HUES6 (cell line): ENCODE results near the gene GPHN.
"Not testable (repeated sequence)": the region's sequence is repeated elsewhere in the genome, so short reads cannot be mapped to it uniquely, and the experiment has no call there.

Experiments
- H3K27ac ChIP-seq: 2 replicates; pipeline ENCODE4 v1.7.0; 2013; ENCODE audit warnings: low read depth, mild to moderate bottlenecking, low read length, inconsistent platforms
- H3K27me3 ChIP-seq: 2 replicates; pipeline ENCODE4 v1.6.1; 2013; ENCODE audit warnings: low read length; ENCODE audit not compliant: control insufficient read depth, insufficient read depth
- H3K36me3 ChIP-seq: 2 replicates; pipeline ENCODE4 v1.6.1; 2013; ENCODE audit warnings: low read length; ENCODE audit not compliant: control insufficient read depth, insufficient read depth
- H3K4me1 ChIP-seq: 2 replicates; pipeline ENCODE4 v1.6.1; 2013; ENCODE audit warnings: low read length; ENCODE audit not compliant: control insufficient read depth, insufficient read depth
- H3K4me3 ChIP-seq: 2 replicates; pipeline ENCODE4 v1.5.1; 2013; ENCODE audit warnings: low read depth, low read length
- H3K9ac ChIP-seq: one replicate; pipeline ENCODE4 v1.6.1; 2013; ENCODE audit warnings: mild to moderate bottlenecking, low read length
- H3K9me3 ChIP-seq: 2 replicates; pipeline ENCODE4 v1.6.1; 2013; ENCODE audit warnings: low read depth, low read length; ENCODE audit not compliant: control insufficient read depth, insufficient read depth

GPHN gene

DNA sequence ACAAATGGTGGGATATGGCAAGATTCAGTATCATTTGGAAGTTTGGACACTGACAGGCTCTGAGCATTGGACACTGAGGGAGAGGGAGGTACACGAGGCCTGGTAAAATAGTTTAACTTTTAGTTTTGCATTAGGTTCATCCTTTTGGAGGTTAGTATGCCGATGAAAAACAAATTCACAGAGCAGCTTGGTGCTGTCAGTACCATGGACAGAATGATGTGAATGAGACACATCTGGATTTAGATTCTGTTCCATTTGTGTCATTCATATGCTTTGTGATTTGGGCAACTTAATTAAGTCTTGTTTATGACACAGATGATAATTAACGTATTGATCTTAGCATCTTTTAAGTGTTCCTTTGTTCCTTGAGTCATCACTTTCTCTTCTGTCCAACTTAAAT lies 33.7 kb downstream of the GPHN start:
- Histone ChIP-seq H3K9me3 (peaks cover 8% of the 10 kb centered on the region), H3K27me3 (no peaks in the 10 kb centered on the region), H3K4me3 (no peak overlapping the region), H3K4me1 (no peaks in the 10 kb centered on the region), H3K36me3 (no peaks in the 10 kb centered on the region), H3K9ac (no peak overlapping the region), H3K27ac (no peak overlapping the region)

DNA sequence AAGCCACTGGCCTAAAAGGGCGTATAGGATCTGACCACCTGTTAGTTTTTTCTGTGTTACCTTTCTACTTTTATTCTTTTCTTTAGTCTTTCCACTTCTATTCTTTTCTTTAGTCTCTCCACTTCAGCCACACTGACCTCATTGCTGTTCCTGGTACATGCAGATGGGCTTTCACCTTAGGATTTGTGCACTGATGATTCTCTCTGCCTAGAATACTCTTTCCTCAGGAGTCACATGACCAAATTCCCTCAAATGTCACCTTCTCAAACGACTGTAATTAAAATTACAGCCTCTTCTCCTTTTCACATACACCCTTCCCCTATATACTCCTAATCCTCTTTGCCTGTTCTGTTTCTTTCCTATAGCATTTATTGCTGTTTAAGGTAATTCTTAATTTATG lies 36.0 kb downstream of the GPHN start:
- Histone ChIP-seq H3K9ac (no peak overlapping the region), H3K4me3 (no peak overlapping the region), H3K36me3 (no peaks in the 10 kb centered on the region), H3K4me1 (no peaks in the 10 kb centered on the region), H3K9me3 (peaks cover 17% of the 10 kb centered on the region), H3K27ac (no peak overlapping the region), H3K27me3 (no peaks in the 10 kb centered on the region)

DNA sequence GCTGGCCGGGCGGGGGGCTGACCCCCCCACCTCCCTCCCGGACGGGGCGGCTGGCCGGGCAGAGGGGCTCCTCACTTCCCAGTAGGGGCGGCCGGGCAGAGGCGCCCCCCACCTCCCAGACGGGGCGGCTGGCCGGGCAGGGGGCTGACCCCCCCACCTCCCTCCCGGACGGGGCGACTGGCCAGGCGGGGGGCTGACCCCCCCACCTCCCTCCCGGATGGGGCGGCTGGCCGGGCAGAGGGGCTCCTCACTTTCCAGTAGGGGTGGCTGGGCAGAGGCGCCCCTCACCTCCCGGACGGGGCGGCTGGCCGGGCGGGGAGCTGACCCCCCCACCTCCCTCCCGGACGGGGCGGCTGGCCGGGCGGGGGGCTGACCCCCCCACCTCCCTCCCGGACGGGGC lies 37.2 kb downstream of the GPHN start:
- H3K4me3 ChIP-seq, H3K36me3 ChIP-seq, H3K9ac ChIP-seq, H3K4me1 ChIP-seq, H3K27me3 ChIP-seq, H3K27ac ChIP-seq: not testable (repeated sequence)
- H3K9me3 ChIP-seq: peaks cover 17% of the 10 kb centered on the region

DNA sequence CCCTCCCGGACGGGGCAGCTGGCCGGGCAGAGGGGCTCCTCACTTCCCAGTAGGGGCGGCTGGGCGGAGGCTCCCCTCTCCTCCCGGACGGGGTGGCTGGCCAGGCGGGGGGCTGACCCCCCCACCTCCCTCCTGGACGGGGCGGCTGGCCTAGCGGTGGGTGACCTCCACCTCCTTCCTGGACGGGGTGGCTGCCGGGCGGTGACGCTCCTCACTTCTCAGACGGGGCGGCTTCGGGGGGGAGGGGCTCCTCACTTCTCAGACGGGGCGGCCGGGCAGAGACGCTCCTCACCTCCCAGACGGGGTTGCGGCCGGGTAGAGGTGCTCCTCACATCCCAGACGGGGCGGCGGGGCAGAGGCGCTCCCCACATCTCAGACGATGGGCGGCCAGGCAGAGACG lies 37.8 kb downstream of the GPHN start:
- not testable (repeated sequence) for H3K4me1 ChIP-seq, H3K27me3 ChIP-seq, H3K36me3 ChIP-seq, H3K27ac ChIP-seq, H3K4me3 ChIP-seq, H3K9ac ChIP-seq
- H3K9me3 ChIP-seq: peaks cover 17% of the 10 kb centered on the region

DNA sequence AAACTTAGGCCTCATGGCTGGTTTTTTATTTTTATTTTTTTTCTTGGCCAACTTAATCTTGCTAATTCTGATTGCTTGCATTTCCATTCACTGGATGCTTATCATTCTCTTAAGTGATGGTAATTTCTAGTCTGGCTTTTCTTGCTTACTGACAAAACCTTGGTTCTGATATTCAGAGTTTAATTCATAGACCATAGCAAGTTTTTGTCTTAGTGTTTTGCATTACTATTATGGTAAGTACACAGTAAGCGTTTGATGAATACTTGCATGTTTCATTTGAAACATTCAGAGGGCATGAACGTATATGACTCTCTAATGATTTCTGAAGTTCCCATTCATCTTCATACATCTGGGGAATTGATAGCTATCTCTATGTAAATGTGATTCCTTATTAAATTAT lies 55.8 kb downstream of the GPHN start:
- H3K27ac ChIP-seq: no peak overlapping the region
- peaks cover 5% of the 10 kb centered on the region for H3K9me3 ChIP-seq
- H3K4me3 ChIP-seq: no peak overlapping the region
- H3K27me3 ChIP-seq: no peaks in the 10 kb centered on the region
- H3K4me1 ChIP-seq: no peaks in the 10 kb centered on the region; the same call in 1 of the 2 replicates
- H3K9ac ChIP-seq: no peak overlapping the region
- no peaks in the 10 kb centered on the region for H3K36me3 ChIP-seq

DNA sequence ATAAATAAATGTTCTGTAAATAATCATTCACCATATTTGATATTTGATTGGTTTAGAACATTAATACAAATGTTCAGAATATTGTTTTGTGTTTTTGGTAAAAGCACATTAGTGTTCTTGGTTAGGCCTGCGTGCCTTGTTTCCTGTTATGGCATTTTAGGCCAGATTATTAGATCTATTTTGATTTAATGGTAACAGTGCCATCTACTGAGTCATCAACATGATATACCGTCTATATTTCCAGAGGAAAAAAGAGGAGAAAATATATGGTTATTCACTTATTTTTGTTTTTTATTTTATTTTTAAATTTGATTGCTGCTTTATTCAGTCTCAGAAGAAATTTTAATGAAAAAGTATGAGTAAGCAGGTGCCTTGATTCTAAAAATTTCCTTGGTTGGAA lies 60.3 kb downstream of the GPHN start:
- Histone ChIP-seq H3K27ac (no peak overlapping the region), H3K9me3 (0 out of 2 replicates have a peak, but pooled peaks cover 9% of the 10 kb centered on the region), H3K36me3 (no peaks in the 10 kb centered on the region), H3K4me3 (no peak overlapping the region), H3K4me1 (no peaks in the 10 kb centered on the region; the same call in 1 of the 2 replicates), H3K9ac (no peak overlapping the region), H3K27me3 (no peaks in the 10 kb centered on the region)

DNA sequence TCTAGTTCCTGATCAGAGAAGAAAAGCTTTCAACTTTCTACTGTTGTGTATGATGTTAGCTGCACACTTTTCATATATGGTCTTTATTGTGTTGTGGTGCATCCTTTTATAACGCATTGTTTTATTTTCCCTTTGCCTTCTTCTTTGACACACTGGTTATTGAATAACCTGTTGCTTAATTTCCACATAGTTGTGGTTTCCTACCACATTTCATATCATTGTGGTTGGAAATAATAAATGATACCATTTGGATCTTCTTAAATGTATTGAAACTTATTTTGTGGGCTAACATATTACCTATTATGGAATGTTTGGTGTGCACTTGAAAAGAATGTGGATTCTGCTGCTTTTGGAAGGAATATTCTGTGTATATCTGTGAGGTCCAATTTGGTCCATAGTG lies 64.9 kb downstream of the GPHN start:
- Histone ChIP-seq H3K9me3 (peaks cover 37% of the 10 kb centered on the region), H3K4me3 (no peak overlapping the region), H3K27me3 (no peaks in the 10 kb centered on the region), H3K4me1 (no peaks in the 10 kb centered on the region), H3K9ac (no peak overlapping the region), H3K36me3 (no peaks in the 10 kb centered on the region), H3K27ac (no peak overlapping the region)

DNA sequence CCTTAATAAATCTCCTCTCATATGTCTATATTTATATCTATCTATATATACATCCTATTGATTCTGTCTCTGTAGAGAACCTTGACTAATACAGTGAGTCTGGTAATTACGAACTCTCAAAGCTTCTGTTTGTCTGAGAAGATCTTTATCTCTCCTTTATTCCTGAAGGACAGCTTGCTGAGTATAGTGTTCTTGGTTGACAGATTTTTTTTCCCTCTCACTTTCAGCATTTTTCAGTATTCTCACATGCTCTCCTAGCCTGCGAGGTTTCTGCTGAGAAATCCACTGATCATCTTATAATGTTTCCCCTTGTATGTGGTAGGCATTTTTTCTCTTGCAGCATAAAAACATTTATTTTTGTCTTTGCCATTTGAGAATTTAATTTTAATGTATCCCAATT lies 67.1 kb downstream of the GPHN start:
- H3K4me3 ChIP-seq: no peak overlapping the region
- no peaks in the 10 kb centered on the region for H3K4me1 ChIP-seq
- no peak overlapping the region for H3K9ac ChIP-seq
- H3K27me3 ChIP-seq: no peaks in the 10 kb centered on the region
- H3K27ac ChIP-seq: no peak overlapping the region
- H3K36me3 ChIP-seq: no peaks in the 10 kb centered on the region
- peaks cover 45% of the 10 kb centered on the region for H3K9me3 ChIP-seq

DNA sequence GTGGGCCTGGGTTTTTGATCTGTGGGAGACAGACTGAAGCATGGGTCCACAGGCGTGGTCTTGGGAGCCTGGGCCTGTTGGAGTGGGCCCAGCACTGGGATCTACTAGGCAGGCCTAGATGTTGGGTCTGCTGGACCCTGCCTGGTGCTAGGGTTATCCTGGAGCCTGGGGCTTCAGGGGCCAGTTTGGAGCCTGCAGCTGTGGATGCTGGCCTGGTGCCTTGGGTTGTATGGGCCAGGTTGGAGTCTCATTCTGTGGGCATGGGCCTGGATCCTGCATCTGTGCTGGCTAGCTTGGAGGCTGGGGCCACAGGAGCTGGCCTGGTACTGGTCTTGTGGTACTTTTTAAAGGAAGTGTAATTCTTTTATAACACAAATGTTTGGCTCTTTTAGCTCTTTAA lies 68.0 kb downstream of the GPHN start:
- Histone ChIP-seq H3K4me3 (no peak overlapping the region), H3K27ac (no peak overlapping the region), H3K9ac (no peak overlapping the region), H3K9me3 (peaks cover 47% of the 10 kb centered on the region), H3K4me1 (no peaks in the 10 kb centered on the region), H3K36me3 (no peaks in the 10 kb centered on the region), H3K27me3 (no peaks in the 10 kb centered on the region)

DNA sequence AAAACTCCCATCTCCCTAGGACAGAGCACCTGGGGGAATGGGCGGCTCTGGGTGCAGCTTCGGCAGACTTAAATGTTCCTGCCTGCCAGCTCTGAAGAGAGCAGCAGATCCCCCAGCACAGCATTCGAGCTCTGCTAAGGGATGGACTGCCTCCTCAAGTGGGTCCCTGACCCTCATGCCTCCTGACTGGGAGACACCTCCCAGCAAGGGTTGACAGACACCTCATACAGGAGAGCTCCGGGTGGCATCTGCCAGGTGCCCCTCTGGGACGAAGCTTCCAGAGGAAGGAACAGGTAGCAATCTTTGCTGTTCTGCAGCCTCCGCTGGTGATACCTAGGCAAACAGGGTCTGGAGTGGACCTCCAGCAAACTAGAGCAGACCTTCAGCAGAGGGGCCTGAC lies 79.8 kb downstream of the GPHN start:
- not testable (repeated sequence) for H3K27me3 ChIP-seq, H3K36me3 ChIP-seq, H3K4me3 ChIP-seq, H3K9me3 ChIP-seq, H3K4me1 ChIP-seq, H3K9ac ChIP-seq, H3K27ac ChIP-seq

DNA sequence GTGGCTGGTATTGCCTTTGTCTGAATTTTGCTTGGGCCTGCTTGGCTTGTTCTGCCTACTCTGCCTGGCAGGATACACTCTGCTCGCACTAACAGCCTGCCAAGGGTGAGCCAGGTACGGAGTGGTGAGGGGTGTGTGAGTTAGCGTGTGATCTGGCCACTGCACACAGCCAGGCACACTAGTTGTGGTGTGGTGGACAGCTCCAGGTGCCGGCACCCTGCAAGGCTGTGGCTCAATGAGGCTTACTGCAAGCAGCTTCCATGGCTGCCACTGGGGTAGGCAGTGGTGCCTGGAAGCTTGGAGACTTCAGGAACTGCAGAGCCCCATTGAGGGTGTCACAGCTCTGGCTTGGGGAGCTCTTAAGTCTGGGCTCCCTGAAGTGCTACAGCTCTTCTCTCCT lies 87.4 kb downstream of the GPHN start:
- peaks cover 19% of the 10 kb centered on the region for H3K9me3 ChIP-seq

More for the DNA sequence above, 87.4 kb downstream of the GPHN start:
- Histone ChIP-seq H3K4me3 (no peak overlapping the region), H3K9ac (no peak overlapping the region), H3K36me3 (no peaks in the 10 kb centered on the region), H3K4me1 (no peaks in the 10 kb centered on the region), H3K27me3 (no peaks in the 10 kb centered on the region), H3K27ac (no peak overlapping the region)
